IMR-90 (cell line): ENCODE data around the gene MAMDC4. TPM values are rescaled to one million over a fixed set of nuclear protein-coding genes. Genes with fewer than 3 reads are reported as not detected.
"Not testable (repeated sequence)": the region's sequence is repeated elsewhere in the genome, so short reads cannot be mapped to it uniquely, and the experiment has no call there.

ENCODE experiments used
- ATAC-seq: fragments of 200-7000 bp; cut with Tn5 transposase; 2 replicates; pipeline ENCODE4 v1.9.1; 2020; ENCODE audit warnings: low read depth, mild to moderate bottlenecking, moderate library complexity
- BruUV-seq: library from RNA; stranded (reverse); fragments of 400-500 nt; replicated peaks from 2 replicates; lab custom pipeline; 2021; lab: Mats Ljungman, UMichigan
- CTCF ChIA-PET: fragments of 300-600 bp; formaldehyde crosslinking; extraction: SDS; loops from one replicate; lab custom pipeline; 2021; ENCODE audit warnings: antibody characterized with exemption; lab: Yijun Ruan, JAX
- POLR2A ChIA-PET: fragments of 300-600 bp; sonication (Branson Sonifier 250); formaldehyde crosslinking; loops from one replicate; lab custom pipeline; 2022; ENCODE audit warnings: antibody characterized with exemption; ENCODE audit not compliant: unreplicated experiment; lab: Charles Lee
- DNase-seq: peaks from one replicate; pipeline ENCODE4 v3.0.0; 2013
- H2AFZ ChIP-seq: replicated peaks from 2 replicates; pipeline ENCODE3; 2013; ENCODE audit warnings: low read length, mild to moderate bottlenecking; ENCODE audit not compliant: poor library complexity
- H2AK5ac ChIP-seq: 2 replicates; pipeline ENCODE4 v1.6.1; 2013; ENCODE audit warnings: low read depth, low read length, inconsistent platforms
- H2AK9ac ChIP-seq: replicated peaks from 2 replicates; pipeline ENCODE3; 2013; ENCODE audit warnings: mild to moderate bottlenecking, low read depth, low read length, moderate library complexity; ENCODE audit not compliant: poor library complexity
- H2BK120ac ChIP-seq: 2 replicates; pipeline ENCODE4 v1.6.1; 2013; ENCODE audit warnings: low read depth, low read length, inconsistent platforms
- H2BK15ac ChIP-seq: 3 replicates; pipeline ENCODE4 v1.6.1; 2013; ENCODE audit warnings: low read depth, low read length, inconsistent platforms
- H2BK20ac ChIP-seq: 2 replicates; pipeline ENCODE4 v1.6.1; 2013; ENCODE audit warnings: low read depth, mild to moderate bottlenecking, inconsistent platforms, low read length, moderate library complexity
- H2BK5ac ChIP-seq: 2 replicates; pipeline ENCODE4 v1.6.1; 2013; ENCODE audit warnings: mild to moderate bottlenecking, low read depth, low read length, inconsistent platforms; ENCODE audit not compliant: poor library complexity, severe bottlenecking
- H3K14ac ChIP-seq: replicated peaks from 2 replicates; pipeline ENCODE4 v1.6.1; 2013; ENCODE audit warnings: low read depth, low read length, inconsistent platforms
- H3K18ac ChIP-seq: 2 replicates; pipeline ENCODE4 v1.6.1; 2013; ENCODE audit warnings: low read depth, low read length, control low read depth
- H3K23ac ChIP-seq: 2 replicates; pipeline ENCODE4 v1.6.1; 2013; ENCODE audit warnings: low read depth, low read length, inconsistent platforms
- H3K27ac ChIP-seq: 2 replicates; pipeline ENCODE4 v1.5.1; 2013; ENCODE audit warnings: mild to moderate bottlenecking, control low read depth, low read length; ENCODE audit not compliant: insufficient read depth
- H3K27me3 ChIP-seq: 2 replicates; pipeline ENCODE4 v1.6.1; 2013; ENCODE audit warnings: low read length; ENCODE audit not compliant: control insufficient read depth, insufficient read depth
- H3K36me3 ChIP-seq: 2 replicates; pipeline ENCODE4 v1.6.1; 2013; ENCODE audit warnings: low read length, mixed read lengths; ENCODE audit not compliant: control insufficient read depth, insufficient read depth
- H3K4ac ChIP-seq: 2 replicates; pipeline ENCODE4 v1.6.1; 2013; ENCODE audit warnings: low read depth, low read length, inconsistent platforms
- H3K4me1 ChIP-seq: 2 replicates; pipeline ENCODE4 v1.6.1; 2013; ENCODE audit warnings: low read length, mixed read lengths; ENCODE audit not compliant: control insufficient read depth, insufficient read depth
- H3K4me2 ChIP-seq: 2 replicates; pipeline ENCODE4 v1.6.1; 2013; ENCODE audit warnings: low read depth, mild to moderate bottlenecking, control low read depth, low read length, moderate library complexity
- H3K4me3 ChIP-seq: 2 replicates; pipeline ENCODE4 v1.5.1; 2013; ENCODE audit warnings: low read depth, mild to moderate bottlenecking, control low read depth, low read length, moderate library complexity; ENCODE audit not compliant: insufficient read depth
- H3K56ac ChIP-seq: 2 replicates; pipeline ENCODE4 v1.6.1; 2013; ENCODE audit warnings: low read length, inconsistent platforms; ENCODE audit not compliant: insufficient read depth; ENCODE audit errors: extremely low read depth
- H3K79me1 ChIP-seq, 2 experiments: 2 replicates each; pipeline ENCODE4 v1.6.1; 2013; ENCODE audit warnings: low read length in 2 of 2, inconsistent platforms in 1 of 2, low read depth in 1 of 2
- H3K9ac ChIP-seq: 2 replicates; pipeline ENCODE4 v1.6.1; 2013; ENCODE audit warnings: low read depth, low read length, control low read depth
- H3K9me1 ChIP-seq: 2 replicates; pipeline ENCODE4 v1.6.1; 2013; ENCODE audit warnings: low read length, inconsistent platforms; ENCODE audit not compliant: insufficient read depth
- H3K9me3 ChIP-seq: 2 replicates; pipeline ENCODE4 v1.6.1; 2013; ENCODE audit warnings: low read length; ENCODE audit not compliant: control insufficient read depth, insufficient read depth
- H4K20me1 ChIP-seq: 2 replicates; pipeline ENCODE4 v1.6.1; 2013; ENCODE audit warnings: low read length, inconsistent platforms; ENCODE audit not compliant: insufficient read depth
- H4K5ac ChIP-seq: 2 replicates; pipeline ENCODE4 v1.6.1; 2013; ENCODE audit warnings: mild to moderate bottlenecking, low read depth, low read length, control low read depth
- H4K8ac ChIP-seq, 2 experiments: 2 replicates each; pipeline ENCODE4 v1.6.1; 2013; ENCODE audit warnings: low read depth in 2 of 2, low read length in 2 of 2, control low read depth in 1 of 2, inconsistent platforms in 1 of 2
- H4K91ac ChIP-seq: 2 replicates; pipeline ENCODE4 v1.6.1; 2013; ENCODE audit warnings: low read depth, low read length, inconsistent platforms; ENCODE audit not compliant: insufficient read depth
- WGBS, 2 experiments: methylation state at CpG; one replicate each; pipeline versions ENCODE4 v1.1.5 to v1.1.7; 2013; ENCODE audit warnings: missing lambda C conversion rate in 2 of 2; ENCODE audit not compliant: insufficient read length in 1 of 2; ENCODE audit errors: extremely low coverage in 2 of 2; 5-methylcytosine and 5-hydroxymethylcytosine counted together
- dilution Hi-C: fragments of 300-500 bp; cut with HindIII; formaldehyde crosslinking; loops from one replicate; pipeline ENCODE4 v1.14.3; 2018; ENCODE audit warnings: low sequenced_read_pairs; ENCODE audit not compliant: unreplicated experiment
- in situ Hi-C: fragments of 300-500 bp; cut with MboI; formaldehyde crosslinking; loops from 3 replicates; pipeline ENCODE4 v1.14.3; 2019; ENCODE audit warnings: low sequenced_read_pairs, inconsistent platforms, mixed read lengths
- intact Hi-C: fragments of 100-400 bp; cut with micrococcal nuclease; formaldehyde crosslinking; loops from 2 replicates; pipeline ENCODE4 v1.10.0; 2022
- polyA plus RNA-seq, 3 experiments: library from polyadenylated mRNA; depleted of rRNA; stranded (reverse); fragments of >200 nt; gene quantifications; 2 replicates each; pipeline ENCODE4 v1.2.3, GENCODE V29; 2012; ENCODE audit warnings: low replicate concordance in 1 of 3
- total RNA-seq: library from RNA; depleted of rRNA; stranded (reverse); fragments of >200 nt; gene quantifications from 2 replicates; pipeline ENCODE4 v1.2.3, GENCODE V29; 2012

Gene MAMDC4
- total and polyA plus RNA-seq, 2 of the 4 experiments (the other 2 are of a cell fraction) = 0.18 to 3.5 TPM

DNA sequence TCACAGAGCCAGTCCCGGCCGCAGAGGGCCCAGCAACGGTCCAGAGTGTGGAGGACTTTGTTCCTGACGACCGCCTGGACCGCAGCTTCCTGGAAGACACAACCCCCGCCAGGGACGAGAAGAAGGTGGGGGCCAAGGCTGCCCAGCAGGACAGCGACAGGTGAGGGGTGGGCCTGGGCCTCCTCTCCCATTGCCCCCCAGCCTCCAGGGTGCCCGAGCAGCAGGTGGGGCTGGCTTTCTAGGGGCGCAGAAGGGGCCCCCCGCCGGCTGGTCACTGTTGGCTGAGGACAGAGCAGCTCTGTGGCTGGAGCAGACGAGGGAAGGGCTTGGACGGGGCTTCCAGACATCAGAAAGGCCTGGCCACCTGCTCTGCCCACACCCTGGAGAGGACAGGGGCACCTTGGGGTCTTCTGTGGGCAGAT, 14.3 kb upstream of the MAMDC4 start:
- H3K4me2 ChIP-seq, H3K23ac ChIP-seq, ATAC-seq, BruUV-seq, H3K14ac ChIP-seq, H2AFZ ChIP-seq, H2BK120ac ChIP-seq, POLR2A ChIA-PET, DNase-seq, H3K4me1 ChIP-seq, H2AK9ac ChIP-seq, dilution Hi-C loops, H2BK20ac ChIP-seq, H3K18ac ChIP-seq, in situ Hi-C loops, H2BK5ac ChIP-seq, intact Hi-C loops, H3K9me3 ChIP-seq, CTCF ChIA-PET, H3K56ac ChIP-seq, H3K79me1 ChIP-seq, H3K9me1 ChIP-seq, H3K4ac ChIP-seq, H2AK5ac ChIP-seq, H4K91ac ChIP-seq, H4K8ac ChIP-seq, H2BK15ac ChIP-seq, H3K27me3 ChIP-seq, H3K9ac ChIP-seq, H3K27ac ChIP-seq, H4K5ac ChIP-seq, H3K4me3 ChIP-seq: not testable (repeated sequence)
- Histone ChIP-seq H4K20me1 (peaks cover 17% of the 10 kb centered on the region), H3K36me3 (peaks cover 17% of the 10 kb centered on the region)
- WGBS, 2 experiments = no CpG with 5 or more reads among the region's 15 CpGs
